ENCODE measurements around the gene SV2C.

The SV2C gene

GRCh38 chr5:76163111-76163628 lies 80.0 kb downstream of the SV2C start:
- DNase-seq (ENCODE audit: low read depth) = no peak

- no peak for DNase-seq (ENCODE audit: low read depth)
Observed at GRCh38 chr5:76165029-76165428, 81.8 kb downstream of the SV2C start.

GRCh38 chr5:76165711-76166374 lies 82.7 kb downstream of the SV2C start:
- DNase-seq (ENCODE audit: low read depth) = no peak

- DNase-seq (ENCODE audit: low read depth) = no peak
Observed at GRCh38 chr5:76166886-76167576, 83.8 kb downstream of the SV2C start.

GRCh38 chr5:76169146-76169905 lies 86.1 kb downstream of the SV2C start:
- DNase-seq (ENCODE audit: low read depth) = no peak

GRCh38 chr5:76174101-76174500 lies 90.9 kb downstream of the SV2C start:
- DNase-seq (ENCODE audit: low read depth) = no peak

- DNase-seq (ENCODE audit: low read depth) = peak; percentile 32
Observed at GRCh38 chr5:76175051-76175666, 92.0 kb downstream of the SV2C start.

GRCh38 chr5:76175821-76176403 lies 92.7 kb downstream of the SV2C start:
- no peak for DNase-seq (ENCODE audit: low read depth)

- no peak for DNase-seq (ENCODE audit: low read depth)
Observed at GRCh38 chr5:76177978-76178377, 94.8 kb downstream of the SV2C start.

GRCh38 chr5:76178913-76179312 lies 95.7 kb downstream of the SV2C start:
- DNase-seq (ENCODE audit: low read depth) = no peak

- DNase-seq (ENCODE audit: low read depth) = no peak
Observed at GRCh38 chr5:76180814-76181805, 97.9 kb downstream of the SV2C start.

GRCh38 chr5:76187386-76187785 lies 104.2 kb downstream of the SV2C start:
- DNase-seq (ENCODE audit: low read depth) = no peak

GRCh38 chr5:76190356-76190755 lies 107.2 kb downstream of the SV2C start:
- DNase-seq (ENCODE audit: low read depth) = no peak

GRCh38 chr5:76192837-76193236 lies 109.7 kb downstream of the SV2C start:
- no peak for DNase-seq (ENCODE audit: low read depth)

GRCh38 chr5:76193635-76194034 lies 110.5 kb downstream of the SV2C start:
- DNase-seq (ENCODE audit: low read depth) = no peak

GRCh38 chr5:76194340-76194739 lies 111.2 kb downstream of the SV2C start:
- DNase-seq (ENCODE audit: low read depth) = no peak

GRCh38 chr5:76196457-76196856 lies 113.3 kb downstream of the SV2C start:
- no peak for DNase-seq (ENCODE audit: low read depth)

GRCh38 chr5:76196886-76197489 lies 113.8 kb downstream of the SV2C start:
- no peak for DNase-seq (ENCODE audit: low read depth)

- no peak for DNase-seq (ENCODE audit: low read depth)
Observed at GRCh38 chr5:76197726-76198125, 114.5 kb downstream of the SV2C start.

All from stimulated activated CD8-positive, alpha-beta memory T cell treated with anti-CD3 and anti-CD28 coated beads, Interleukin-4, amount 100 ng/mL, for 24 hours (primary cell).